ENCODE measurements around the gene SS18L1. TPM values are rescaled to one million over a fixed set of nuclear protein-coding genes. Genes with fewer than 3 reads are reported as not detected.

Gene SS18L1
- total RNA-seq, 1 donor from 2014 or later, result 8.1 TPM

DNA sequence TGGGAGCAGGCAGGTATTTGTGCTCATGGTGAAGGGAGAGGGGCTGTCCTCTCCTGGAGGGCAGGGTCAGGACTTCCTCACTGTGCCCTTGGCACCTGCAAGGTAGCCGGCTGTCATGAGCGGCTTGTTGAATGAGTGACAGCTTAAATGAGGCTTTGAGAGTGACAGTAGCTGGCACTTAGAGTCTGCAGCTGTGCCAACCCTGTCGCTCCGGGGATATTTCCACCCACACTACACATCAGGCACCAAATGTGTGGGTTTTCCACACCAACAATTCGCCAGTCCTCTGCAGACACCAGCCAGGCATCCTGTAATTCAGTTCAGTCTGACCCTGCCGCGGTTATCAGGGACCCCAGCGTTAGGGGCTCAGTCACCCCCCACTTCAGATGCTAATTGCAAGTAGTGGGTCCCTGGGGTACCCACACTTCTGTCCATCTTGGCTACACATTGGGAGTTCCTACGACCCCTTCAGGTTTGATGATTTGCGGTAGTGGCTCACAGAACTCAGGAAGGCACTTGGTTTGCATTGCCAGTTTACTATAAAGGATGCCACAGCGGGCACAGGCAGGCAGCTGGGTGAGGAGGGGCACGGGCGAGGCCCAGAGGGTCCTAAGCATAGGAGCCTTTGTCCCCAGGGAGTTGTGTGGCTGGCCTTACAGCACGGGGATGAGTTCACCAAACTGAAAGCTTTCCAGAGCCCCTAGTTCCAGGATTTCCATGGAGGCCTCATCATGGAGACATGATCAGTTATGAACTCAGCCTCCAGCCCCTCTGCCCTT, 48.4 kb downstream of the SS18L1 start:
- no peak for DNase-seq (ENCODE audit: low read depth in 2 of 2)

DNA sequence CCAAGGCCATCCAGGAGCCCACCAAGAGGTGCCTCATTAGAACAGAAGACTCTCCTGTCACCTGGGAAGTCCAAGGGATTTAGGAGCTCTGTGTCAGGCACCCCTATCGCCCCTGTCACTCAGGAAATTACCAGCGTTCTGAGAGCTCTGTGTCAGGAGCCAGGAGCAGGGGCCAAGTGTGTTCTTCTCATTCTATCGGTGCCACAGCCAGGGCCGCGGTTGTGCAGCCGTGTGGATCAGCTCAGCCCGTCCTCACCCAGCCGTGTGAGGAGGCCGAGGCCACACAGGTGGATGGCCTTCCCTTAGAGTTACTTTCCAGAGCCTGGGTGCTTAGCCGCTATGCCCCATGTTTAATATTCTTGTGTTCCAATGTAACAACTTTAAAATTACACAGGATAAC, 49.1 kb downstream of the SS18L1 start:
- DNase-seq (ENCODE audit: low read depth in 2 of 2), result no peak

- DNase-seq (ENCODE audit: low read depth in 2 of 2), result no peak
Measured at GRCh38 chr20:62193079-62194025, 49.8 kb downstream of the SS18L1 start.

GRCh38 chr20:62195075-62195405, 51.5 kb downstream of the SS18L1 start:
- DNase-seq (ENCODE audit: low read depth in 2 of 2), result no peak

- DNase-seq (ENCODE audit: low read depth in 2 of 2), result no peak
Measured at GRCh38 chr20:62195736-62196135, 52.2 kb downstream of the SS18L1 start.

DNA sequence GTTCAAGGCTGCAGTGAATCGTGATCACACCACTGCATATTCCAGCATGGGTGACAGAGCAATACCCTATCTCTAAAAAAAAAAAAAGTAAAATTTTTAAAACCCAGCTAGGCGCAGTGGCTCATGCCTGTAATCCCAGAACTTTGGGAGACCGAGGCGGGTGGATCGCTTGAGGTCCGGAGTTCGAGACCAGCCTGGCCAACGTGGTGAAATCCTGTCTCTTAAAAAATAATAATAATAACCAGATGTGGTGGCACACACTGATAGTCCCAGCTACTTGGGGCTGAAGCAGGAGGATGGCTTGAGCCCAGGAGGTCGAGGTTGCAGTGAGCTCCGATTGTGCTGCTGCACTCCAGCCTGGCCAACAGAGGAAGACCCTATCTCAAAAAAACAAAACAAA, 52.7 kb downstream of the SS18L1 start:
- no peak for DNase-seq (ENCODE audit: low read depth in 2 of 2)

DNA sequence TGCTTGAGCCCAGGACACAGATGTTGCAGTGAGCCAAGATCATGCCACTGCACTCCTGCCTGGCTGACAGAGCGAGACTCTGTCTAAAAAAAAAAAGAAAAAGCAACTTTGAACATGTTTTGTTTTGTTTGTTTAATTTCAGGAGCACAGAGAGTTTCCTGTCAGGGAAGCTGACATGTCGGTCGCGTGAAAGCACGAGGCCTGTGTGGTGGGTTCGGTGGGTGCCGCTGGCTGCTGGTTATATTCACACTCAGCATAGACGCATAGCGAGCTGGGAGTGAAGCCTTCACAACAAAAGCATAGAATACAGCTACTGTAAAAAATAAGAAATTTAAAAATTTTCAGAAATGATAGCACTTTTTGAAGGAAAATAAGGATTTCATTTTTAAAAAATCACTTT, 53.7 kb downstream of the SS18L1 start:
- DNase-seq (ENCODE audit: low read depth in 2 of 2), result no peak

DNA sequence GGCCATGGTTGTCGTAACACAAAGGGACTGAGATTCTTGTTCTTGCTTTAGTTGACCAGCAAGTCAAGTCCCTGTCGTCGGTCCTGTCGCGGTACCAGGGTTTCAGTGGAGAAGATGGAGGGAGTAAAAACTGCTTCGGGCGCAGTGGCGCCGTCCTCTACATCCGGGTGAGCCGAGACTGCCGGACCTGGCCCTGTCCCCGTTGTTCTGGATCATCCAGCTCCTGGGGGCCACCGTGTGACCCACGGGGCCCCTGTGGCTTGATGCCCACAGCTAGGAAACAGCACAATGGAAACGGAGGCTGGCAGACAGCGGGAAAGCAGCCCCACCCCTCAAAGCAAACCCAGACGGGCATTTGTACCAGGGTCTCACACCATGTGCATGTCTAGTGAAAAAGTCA, 54.2 kb downstream of the SS18L1 start:
- DNase-seq (ENCODE audit: low read depth in 2 of 2), result no peak

- no peak for DNase-seq (ENCODE audit: low read depth in 2 of 2)
Measured at GRCh38 chr20:62198496-62198895, 54.9 kb downstream of the SS18L1 start.

GRCh38 chr20:62198931-62199330, 55.4 kb downstream of the SS18L1 start:
- DNase-seq (ENCODE audit: low read depth in 2 of 2), result no peak

- DNase-seq (ENCODE audit: low read depth in 2 of 2), result no peak
Measured at GRCh38 chr20:62200491-62201172, 57.1 kb downstream of the SS18L1 start.

GRCh38 chr20:62201173-62202082, 57.9 kb downstream of the SS18L1 start:
- peak in 1 of 2 donors; percentile 44 for DNase-seq (ENCODE audit: low read depth in 2 of 2)

- no peak for DNase-seq (ENCODE audit: low read depth in 2 of 2)
Measured at GRCh38 chr20:62202083-62202395, 58.5 kb downstream of the SS18L1 start.

- no peak for DNase-seq (ENCODE audit: low read depth in 2 of 2)
Measured at GRCh38 chr20:62202676-62203377, 59.3 kb downstream of the SS18L1 start.

GRCh38 chr20:62203378-62204030, 59.9 kb downstream of the SS18L1 start:
- peak; percentile 43 to 63 for DNase-seq (ENCODE audit: low read depth in 2 of 2)

GRCh38 chr20:62205618-62206387, 62.2 kb downstream of the SS18L1 start:
- no peak for DNase-seq (ENCODE audit: low read depth in 2 of 2)

- no peak for DNase-seq (ENCODE audit: low read depth in 2 of 2)
Measured at GRCh38 chr20:62206388-62206775, 62.8 kb downstream of the SS18L1 start.

GRCh38 chr20:62208061-62208794, 64.7 kb downstream of the SS18L1 start:
- no peak for DNase-seq (ENCODE audit: low read depth in 2 of 2)
